Measurements from ENCODE around the gene UBR4.

GRCh38 chr1:19122668-19123067, 87.4 kb downstream of the UBR4 start:
- no peak for TF ChIP-seq CTCF (IDR thresholded peaks at IDR 0.05; ENCODE audit: borderline replicate concordance, extremely low read depth, low read length, poor library complexity, severe bottlenecking)
- no peak for TF ChIP-seq EZH2 (IDR thresholded peaks at IDR 0.05; ENCODE audit: borderline replicate concordance, low read depth, low read length, severe bottlenecking)
